GM15510 (cell line): ENCODE results near the gene CX3CL1.

Experiments used
- POLR2A ChIP-seq: IDR thresholded peaks from 3 replicates; pipeline ENCODE4 v1.6.1; 2011; ENCODE audit warnings: borderline replicate concordance; ENCODE audit not compliant: insufficient read length; ENCODE audit errors: extremely low read depth

CX3CL1 gene

DNA sequence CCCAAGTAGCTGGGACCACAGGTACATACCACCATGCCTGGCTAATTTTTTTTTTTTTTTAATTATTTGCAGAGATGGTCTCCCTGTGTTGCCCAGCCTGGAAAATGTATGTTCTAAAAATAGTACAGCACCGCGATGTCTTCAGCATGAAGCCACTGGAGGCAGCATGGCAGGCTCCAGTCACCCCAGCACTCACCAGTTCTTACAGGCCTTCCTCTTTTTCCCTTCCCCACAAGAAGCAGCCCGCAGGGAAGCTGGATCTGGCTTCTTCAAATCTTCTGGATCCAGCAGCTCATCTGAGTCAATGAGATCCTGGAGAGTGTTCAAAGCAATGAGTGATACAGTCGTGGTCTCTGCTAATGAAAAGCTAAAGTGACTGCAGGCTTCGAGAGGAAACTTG, 58.7 kb downstream of the CX3CL1 start:
- TF ChIP-seq POLR2A = no peak

GRCh38 chr16:57432505-57432904, 60.2 kb downstream of the CX3CL1 start:
- TF ChIP-seq POLR2A = no peak

DNA sequence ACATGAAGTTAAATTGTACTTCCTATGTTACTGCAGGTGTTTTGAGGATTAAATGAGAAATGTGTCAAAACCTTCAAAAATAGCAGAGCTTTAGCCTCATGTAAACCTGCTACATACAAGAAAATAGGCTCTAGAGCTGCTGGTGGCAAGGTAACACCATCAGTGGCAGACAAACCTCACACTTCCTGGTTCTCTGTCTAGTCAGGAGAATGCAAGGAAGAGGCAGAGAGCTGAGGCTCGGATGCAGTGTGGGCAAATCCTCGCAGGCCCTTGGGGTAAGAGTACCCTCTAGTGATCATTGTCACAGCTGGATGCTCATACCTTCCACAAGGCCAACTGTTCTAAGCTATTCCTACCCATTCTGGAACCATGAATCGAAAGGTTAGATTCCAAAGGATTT, 60.7 kb downstream of the CX3CL1 start:
- TF ChIP-seq POLR2A = no peak

- TF ChIP-seq POLR2A = no peak
Measured at GRCh38 chr16:57434003-57434402, 61.7 kb downstream of the CX3CL1 start.
